Activated T-helper 1 cell treated with anti-CD3 and anti-CD28 coated beads, Interleukin-2, amount 50 U/mL, for 16 hours (primary cell): ENCODE measurements around the gene NPIPB6.

Experiments used
- DNase-seq, 2 donors: peaks; one replicate each; pipeline ENCODE4 v3.0.0-alpha.2; 2020; ENCODE audit warnings: low read depth in 1 of 2, low spot score in 1 of 2

NPIPB6 gene

GRCh38 chr16:28324235-28324886 lies 38.9 kb downstream of the NPIPB6 start:
- no peak for DNase-seq

GRCh38 chr16:28321700-28322411 lies 41.5 kb downstream of the NPIPB6 start:
- DNase-seq: no peak

DNA sequence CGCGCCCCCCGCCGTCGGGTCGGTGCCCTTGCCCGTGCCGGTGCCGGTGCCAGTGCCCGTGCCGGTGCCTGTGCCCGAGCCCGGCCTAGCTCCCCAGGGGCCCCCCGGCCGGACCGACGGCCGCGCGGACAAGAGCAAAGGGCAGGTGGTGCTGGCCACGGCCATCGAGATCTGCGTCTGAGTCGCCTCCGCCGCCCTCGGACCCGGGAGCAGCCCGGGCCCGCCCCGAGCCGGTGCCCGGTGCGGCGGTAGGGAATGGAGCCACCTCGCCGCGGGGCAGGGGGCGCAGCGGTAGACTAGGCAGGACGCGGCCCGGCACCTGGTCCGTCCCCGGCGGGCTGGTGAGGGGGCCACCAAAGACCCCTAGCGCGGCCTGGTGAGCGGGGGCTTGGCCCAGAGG lies 42.6 kb downstream of the NPIPB6 start:
- no peak for DNase-seq

DNA sequence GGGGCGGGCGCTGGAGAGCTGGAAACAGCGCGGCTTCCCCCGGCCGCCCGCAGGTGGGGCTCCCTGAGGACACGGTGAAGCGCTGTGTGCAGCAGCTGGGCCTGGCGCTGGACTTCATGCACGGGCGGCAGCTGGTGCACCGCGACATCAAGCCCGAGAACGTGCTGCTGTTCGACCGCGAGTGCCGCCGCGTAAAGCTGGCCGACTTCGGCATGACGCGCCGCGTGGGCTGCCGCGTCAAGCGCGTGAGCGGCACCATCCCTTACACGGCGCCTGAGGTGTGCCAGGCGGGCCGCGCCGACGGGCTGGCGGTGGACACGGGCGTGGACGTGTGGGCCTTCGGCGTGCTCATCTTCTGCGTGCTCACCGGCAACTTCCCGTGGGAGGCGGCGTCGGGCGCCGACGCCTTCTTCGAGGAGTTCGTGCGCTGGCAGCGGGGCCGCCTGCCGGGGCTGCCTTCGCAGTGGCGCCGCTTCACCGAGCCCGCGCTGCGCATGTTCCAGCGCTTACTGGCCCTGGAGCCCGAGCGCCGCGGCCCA lies 43.2 kb downstream of the NPIPB6 start:
- no peak for DNase-seq

- no peak for DNase-seq
Measured at GRCh38 chr16:28319476-28320022, 43.8 kb downstream of the NPIPB6 start.

DNA sequence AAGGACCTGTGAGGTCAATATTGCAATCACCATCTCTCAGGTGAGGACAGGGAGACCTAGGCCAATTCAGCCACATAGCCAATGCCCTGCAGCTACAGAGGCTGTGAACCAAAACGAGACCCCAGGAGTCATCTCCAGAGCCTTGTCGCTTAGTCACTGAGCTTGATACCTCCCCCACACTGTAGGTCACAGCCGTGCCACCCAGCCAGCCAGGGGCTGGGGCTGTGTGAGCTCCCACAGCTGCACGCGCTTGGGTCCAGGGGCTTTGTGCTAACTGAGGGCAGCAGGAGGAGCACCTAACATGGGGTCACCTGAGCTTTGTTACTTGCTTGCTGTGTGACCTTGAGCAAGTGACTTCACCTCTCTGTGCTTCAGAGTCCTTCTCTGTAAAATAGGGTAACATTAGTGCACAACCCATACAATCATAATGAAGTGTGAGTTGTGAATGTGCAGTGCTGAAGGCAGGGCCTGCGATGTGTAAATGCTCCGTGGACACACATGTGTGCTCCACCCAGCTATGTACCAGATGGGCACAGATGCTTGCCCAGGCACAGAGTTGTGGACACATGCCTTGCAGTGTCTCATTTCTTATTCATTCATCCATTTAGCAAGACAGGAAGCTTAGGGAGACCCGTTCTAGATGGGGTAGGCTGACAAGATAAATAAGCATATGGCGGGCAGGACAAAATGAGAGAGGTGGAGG lies 45.1 kb downstream of the NPIPB6 start:
- DNase-seq: no peak

DNA sequence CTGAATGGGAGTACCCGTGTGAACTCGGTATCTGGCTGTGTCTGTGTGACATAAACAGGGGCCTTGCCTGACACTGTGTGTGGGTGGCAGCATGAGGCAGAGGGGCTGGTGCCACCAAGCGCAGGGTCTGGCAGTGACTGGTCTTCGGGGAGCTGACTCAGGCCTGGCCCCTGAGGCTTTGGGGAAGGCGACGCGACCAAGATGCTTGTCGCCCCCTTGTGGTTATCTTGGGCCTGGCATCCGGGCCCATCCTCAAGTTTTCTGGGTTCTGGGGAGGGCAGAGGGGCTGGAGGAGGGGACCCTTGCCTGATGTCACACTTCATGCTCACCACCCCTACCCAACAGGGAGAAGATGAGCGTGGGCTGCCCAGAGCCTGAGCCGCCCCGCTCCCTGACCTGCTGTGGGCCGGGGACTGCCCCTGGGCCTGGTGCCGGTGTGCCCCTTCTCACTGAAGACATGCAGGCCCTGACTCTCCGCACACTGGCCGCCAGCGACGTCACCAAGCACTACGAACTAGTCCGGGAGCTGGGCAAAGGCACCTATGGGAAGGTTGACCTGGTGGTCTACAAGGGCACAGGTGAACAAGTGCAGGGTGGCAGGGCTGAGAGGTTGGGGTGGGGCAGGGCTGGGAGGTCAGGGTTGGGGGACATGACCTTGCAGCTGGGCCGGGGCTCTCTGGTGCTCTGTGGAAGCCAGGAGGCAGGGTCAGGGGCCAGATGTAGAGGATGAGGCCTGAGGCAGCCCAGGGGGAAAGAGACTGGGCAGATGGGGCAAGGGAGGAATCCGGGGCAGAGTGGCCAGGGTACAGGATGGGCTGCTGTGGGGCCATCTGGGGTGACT lies 46.0 kb downstream of the NPIPB6 start:
- peak; percentile 52 to 57 for DNase-seq

GRCh38 chr16:28316054-28316453 lies 47.3 kb downstream of the NPIPB6 start:
- no peak for DNase-seq

- no peak for DNase-seq
Measured at GRCh38 chr16:28313587-28313986, 49.7 kb downstream of the NPIPB6 start.

- no peak for DNase-seq
Measured at GRCh38 chr16:28312327-28312726, 51.0 kb downstream of the NPIPB6 start.

GRCh38 chr16:28311913-28312312 lies 51.4 kb downstream of the NPIPB6 start:
- no peak for DNase-seq

DNA sequence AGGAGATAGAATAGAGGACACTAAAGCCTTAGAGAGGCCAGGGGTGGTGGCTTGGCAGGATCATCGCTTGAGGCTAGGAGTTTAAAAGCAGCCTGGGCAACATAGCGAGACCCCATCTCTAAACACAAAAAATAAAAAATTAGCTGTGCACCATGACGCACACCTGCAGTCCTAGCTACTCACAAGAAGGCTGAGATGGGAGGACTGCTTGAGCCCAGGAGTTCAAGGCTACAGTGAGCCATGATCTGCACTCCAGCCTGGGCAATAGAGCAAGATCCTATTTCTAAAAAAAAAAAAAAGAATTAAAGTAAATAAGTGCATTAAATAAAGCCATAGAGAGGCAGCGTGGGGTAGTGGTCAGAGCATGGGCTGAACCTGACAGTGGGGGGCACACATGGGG lies 51.9 kb downstream of the NPIPB6 start:
- DNase-seq: no peak

- no peak for DNase-seq
Measured at GRCh38 chr16:28310796-28311195, 52.5 kb downstream of the NPIPB6 start.

DNA sequence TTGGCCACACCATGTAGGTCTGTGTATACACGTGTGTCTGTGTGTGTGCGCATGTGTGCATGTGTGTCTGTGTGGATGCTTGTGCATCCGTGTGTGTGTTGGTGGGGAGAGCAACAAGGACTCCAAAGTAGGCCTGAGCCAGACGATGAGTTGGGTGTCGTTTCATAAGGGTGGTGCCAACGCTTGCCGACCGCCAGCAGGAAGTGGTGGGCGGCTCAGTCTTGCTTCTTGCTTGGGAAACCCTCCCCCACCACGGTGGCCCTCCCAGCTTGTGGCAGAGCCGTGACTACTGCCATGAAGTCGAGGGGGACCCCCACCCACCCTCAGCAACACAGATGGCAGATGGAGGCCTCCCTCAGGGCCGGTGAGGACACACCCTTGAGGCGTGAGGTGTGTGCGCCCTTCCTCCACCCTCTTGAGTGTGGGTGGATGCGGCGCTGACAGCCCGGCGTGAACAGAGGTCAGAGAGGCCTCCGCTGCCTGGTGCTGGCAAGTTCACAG lies 53.4 kb downstream of the NPIPB6 start:
- peak; percentile 65 to 71 for DNase-seq

DNA sequence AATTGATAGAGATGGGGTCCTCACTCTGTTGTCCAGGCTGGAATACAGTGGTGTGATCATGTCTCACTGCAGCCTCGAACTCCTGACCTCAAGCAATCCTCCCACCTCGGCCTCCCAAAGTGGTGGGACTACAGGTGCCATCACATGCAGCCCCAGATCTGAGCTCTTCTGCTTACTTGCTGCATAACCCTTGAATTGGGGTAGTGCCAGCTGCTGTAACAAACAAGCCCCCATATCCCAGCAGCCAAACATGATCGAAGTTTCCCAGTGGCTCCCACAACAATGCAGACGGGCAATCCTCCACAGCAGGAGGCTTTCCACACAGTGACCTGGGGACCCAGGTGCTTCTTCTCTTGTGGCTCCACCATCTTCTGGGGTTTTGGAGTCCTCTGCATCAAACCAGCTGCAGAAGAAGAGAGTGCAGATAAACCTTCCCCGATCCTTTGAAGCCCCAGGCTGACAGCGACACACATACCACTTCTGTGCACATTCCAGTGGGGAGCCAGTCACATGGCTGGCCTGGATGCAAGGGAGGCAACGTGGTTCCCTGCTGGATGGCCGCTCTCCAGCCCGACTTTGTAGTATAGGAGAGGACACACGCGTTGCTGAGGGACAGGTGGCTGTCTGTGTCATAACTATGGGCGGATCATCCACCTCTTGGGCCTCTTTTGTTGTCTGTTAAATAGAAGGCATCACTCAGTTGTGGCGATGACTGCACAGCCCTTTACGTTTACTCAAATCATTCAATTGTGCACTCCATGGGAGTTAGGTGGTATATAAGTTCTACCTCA lies 54.3 kb downstream of the NPIPB6 start:
- no peak for DNase-seq

GRCh38 chr16:28307936-28308335 lies 55.4 kb downstream of the NPIPB6 start:
- no peak for DNase-seq

GRCh38 chr16:28304214-28304613 lies 59.1 kb downstream of the NPIPB6 start:
- no peak for DNase-seq

GRCh38 chr16:28303132-28303531 lies 60.2 kb downstream of the NPIPB6 start:
- DNase-seq: no peak

GRCh38 chr16:28301620-28302019 lies 61.7 kb downstream of the NPIPB6 start:
- no peak for DNase-seq

DNA sequence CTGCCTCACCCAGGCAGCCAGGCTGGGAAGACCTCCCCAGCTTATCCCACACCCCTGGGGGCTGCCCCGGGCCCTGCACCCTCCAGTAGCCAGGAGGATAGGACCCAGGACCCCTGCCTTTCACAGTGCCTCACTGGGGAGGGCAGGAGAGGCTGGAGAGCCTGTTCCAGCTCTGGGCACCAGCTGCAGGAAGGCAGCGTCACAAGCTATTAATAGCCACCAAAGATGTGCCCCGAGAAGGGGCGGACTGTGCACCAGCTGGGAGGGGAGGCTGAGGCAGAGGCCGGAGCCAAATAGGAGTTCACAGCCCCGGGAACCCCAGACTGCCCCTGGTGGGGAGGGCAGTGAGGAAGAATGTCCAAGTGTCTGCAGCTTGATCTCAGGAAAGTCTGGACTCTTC lies 62.2 kb downstream of the NPIPB6 start:
- no peak for DNase-seq
